Measurements from ENCODE around the gene ST6GAL1.
A peak's percentile ranks its signal among the peaks of the same experiment; 100 is the strongest.
"Not testable (repeated sequence)": the region's sequence is repeated elsewhere in the genome, so short reads cannot be mapped to it uniquely, and the experiment has no call there.

Gene ST6GAL1, protein sequence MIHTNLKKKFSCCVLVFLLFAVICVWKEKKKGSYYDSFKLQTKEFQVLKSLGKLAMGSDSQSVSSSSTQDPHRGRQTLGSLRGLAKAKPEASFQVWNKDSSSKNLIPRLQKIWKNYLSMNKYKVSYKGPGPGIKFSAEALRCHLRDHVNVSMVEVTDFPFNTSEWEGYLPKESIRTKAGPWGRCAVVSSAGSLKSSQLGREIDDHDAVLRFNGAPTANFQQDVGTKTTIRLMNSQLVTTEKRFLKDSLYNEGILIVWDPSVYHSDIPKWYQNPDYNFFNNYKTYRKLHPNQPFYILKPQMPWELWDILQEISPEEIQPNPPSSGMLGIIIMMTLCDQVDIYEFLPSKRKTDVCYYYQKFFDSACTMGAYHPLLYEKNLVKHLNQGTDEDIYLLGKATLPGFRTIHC

DNA sequence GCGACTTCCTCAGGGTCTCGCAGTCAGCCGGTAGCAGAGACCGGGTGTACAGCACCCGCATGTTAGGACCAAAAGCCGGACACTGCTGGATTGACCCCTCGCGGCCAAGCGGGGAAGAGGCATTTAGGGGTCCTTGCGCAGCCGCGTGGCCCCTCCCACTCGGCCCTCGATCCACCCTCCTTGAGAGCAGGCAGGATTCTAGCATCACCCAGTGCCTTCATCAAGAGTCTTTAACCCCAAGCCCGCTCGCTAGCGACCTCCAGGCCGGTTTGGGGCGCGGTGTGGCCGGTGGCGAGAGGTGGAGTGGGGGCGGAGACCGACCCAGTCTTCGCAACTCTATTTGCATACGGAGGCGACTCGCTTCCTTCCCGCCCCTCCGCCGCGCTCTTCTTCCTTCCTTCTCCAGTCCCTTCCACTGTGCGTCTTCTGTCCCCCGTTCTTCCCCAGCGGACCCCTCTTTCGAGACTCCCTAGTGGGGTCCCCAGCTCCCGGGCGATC is at the start of gene ST6GAL1:
TSS of gene ST6GAL1 (plus strand) at position 384 of the 498 bp plus-strand sequence. CDS start 112,178 bp downstream, outside the sequence.
- no peak for DNase-seq

DNA sequence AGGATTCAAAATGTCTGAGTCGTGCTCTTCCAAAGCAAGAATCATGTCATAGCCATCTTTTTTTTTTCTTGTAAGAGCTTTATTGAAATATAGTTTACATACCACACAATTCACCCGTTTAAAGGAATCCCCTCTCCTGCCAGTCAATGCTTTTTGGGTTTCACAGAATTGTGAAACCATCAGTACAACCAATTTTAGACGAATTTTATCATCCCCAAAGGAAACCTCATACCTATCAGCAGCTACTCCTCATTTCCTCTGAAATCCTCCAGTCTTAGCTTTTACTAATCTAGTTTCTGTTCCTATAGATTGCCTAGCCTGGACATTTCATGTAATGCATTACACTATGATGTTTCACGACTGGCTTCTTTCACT is 48.2 kb upstream of the ST6GAL1 start:
- no peak for DNase-seq

DNA sequence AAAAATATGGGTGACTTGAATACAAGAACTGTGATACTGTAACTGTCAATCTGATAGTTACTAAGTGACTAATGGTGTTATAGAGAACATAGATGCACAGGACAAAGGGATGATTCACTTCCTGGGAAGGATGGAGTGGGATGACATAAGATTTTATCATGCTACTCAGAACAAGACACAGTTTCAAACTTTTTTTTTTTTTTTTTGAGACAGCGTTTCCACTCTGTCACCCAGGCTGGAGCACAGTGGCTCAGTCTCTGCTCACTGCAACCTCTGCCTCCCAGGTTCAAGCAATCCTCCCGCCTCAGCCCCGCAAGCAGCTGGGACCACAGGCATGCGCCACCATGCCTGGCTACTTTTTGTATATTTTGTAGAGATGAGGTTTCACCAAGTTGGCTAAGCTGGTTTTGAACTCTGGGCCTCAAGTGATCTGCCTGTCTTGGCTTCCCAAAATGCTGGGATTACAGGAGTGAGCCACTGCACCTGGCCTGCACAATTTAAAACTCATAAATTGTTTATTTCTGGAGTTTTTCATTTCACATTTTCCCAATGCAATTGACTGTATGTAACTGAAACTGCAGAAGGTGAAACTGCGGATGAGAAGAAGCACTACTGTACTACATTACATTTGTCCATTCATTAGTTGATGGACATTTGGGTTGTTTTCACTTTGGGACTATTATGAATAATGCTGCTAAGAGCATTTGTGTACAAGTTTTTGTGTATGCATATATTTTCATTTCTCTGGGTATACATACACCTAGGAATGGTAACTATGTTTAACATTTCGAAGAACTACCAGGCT is 47.2 kb upstream of the ST6GAL1 start:
- no peak for DNase-seq

DNA sequence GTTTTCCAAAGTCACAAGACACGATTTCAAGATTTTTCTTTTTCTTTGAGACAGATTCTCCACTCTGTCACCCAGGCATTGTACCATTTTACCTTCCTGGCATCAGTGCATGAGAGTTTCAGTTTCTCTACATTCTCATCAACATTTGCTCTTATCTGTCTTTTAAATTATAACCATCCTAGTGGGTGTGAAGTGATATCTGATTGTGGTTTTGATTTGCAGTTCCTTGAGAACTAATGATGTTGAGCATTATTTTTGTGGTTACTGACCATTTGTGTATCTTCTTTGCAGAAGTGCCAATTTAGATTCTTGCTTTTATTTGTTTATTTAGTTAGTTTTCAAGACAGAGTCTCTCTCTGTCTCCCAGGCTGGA is 46.7 kb upstream of the ST6GAL1 start:
- no peak for DNase-seq

DNA sequence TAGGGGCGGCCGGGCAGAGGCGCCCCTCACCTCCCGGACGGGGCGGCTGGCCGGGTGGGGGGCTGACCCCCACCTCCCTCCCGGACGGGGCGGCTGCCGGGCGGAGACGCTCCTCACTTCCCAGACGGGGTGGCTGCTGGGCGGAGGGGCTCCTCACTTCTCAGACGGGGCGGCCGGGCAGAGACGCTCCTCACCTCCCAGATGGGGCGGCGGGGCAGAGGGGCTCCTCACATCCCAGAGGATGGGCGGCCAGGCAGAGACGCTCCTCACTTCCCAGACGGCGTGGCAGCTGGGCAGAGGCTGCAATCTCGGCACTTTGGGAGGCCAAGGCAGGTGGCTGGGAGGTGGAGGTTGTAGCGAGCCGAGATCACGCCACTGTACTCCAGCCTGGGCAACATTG is 45.5 kb upstream of the ST6GAL1 start:
- DNase-seq = not testable (repeated sequence)

DNA sequence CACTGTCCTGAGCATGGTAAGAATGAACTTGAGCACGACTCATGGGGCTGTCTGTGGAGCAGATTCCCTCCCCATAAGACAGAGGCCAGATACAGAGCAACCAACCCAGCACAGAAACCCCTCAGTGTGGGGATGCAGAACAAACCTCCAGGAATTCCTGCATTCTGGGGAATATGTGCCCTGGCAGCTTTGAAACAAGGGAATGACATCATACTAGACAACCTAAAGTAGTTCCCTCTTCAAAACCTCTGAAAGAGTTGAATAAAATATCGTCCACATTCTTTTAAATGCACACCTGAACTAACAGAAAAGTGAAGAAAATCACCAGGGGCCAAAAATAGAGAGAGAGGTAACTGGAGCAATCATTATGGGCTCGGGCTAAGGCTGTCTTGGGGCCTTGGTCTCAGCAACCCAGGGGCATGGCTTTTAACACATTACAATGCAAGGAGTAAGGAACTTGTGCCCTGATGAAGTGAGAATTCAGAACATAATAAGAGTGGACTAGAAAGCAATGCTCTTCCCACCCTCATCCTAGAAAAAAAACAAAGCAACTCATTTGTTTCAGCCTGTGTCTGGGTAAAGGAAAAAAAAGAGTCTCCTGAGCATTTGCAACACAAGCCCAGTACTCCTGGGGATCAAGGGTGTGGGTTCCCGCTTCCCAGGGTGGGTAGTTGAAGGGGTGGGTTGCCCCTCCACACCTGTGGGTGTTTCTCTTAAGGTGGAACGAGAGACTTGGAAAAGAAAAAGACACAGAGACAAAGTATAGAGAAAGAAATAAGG is 43.9 kb upstream of the ST6GAL1 start:
- no peak for DNase-seq

DNA sequence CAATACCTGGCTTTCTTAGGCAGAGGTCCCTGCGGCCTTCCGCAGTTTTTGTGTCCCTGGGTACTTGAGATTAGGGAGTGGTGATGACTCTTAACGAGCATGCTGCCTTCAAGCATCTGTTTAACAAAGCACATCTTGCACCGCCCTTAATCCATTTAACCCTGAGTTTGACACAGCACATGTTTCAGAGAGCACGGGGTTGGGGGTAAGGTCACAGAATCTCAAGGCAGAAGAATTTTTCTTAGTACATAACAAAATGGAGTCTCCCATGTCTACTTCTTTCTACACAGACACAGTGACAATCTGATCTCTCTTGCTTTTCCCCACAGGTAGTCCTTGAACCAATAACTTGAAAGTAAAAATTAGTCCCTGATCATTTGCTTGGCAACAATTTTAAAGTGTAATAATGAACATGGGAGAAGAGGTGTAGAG is 42.8 kb upstream of the ST6GAL1 start:
- DNase-seq = not testable (repeated sequence)

DNA sequence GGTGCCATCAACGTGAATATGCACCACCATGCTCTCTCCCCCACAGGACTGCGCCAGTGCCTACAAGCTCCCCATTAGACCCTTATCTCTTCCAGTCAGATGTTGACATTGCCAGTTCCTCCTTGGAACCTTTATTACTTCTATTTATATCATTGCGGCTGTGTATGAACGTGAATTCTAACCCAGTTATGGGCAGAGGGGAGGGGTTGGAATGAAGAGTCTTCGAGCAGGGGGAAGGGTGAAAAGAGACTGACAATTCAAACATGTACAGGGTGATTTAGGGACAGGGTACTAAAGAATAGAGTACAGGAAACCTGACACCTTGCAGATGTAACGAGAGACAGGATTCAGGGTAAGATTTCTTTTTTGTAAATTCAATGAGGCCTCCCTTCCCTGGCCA is 41.8 kb upstream of the ST6GAL1 start:
- DNase-seq = peak; percentile 84

DNA sequence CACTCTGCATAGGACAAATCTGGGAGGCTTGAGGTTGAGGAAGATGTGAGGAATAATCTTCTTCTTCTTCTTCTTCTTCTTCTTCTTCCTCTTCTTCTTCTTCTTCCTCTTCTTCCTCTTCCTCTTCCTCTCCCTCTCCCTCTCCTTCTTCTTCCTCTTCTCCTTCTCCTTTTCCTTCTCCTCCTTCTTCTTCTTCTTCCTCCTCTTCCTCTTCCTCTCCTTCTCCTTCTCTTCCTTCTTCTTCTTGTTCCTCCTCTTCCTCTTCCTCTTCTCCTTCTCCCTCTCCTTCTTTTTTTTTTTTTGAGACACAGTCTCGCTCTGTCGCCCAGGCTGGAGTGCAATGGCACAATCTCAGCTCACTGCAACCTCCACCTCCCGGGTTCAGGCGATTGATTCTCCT is 40.6 kb upstream of the ST6GAL1 start:
- not testable (repeated sequence) for DNase-seq

DNA sequence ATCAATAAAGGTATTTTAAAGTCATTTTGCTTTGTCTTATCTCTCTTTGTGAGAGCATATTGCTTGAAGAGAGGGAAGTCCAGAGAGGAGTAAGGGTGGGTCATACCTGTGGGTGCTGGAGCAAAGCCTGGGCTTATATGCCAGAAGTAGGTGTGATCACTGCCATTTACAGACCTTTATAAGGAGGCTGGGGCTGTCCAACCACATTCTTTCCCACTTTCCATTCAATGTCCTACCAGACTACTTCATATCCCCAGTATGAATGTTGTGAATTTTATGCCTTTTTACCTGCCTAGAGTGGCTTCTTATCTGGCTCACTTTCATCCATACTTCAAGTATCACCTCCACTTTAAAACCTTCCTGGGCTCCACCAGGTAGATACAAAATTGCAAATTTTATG is 39.4 kb upstream of the ST6GAL1 start:
- DNase-seq = no peak

DNA sequence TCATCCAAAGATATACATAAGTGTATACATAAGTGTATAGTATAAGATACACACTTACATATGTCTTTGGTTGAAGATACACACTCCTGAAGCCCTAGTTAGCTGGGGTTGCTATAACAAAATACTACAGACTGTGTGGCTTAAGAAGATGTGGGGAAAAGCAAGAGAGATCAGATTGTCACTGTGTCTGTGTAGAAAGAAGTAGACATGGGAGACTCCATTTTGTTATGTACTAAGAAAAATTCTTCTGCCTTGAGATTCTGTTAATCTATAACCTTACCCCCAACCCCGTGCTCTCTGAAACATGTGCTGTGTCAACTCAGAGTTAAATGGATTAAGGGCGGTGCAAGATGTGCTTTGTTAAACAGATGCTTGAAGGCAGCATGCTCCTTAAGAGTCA is 37.3 kb upstream of the ST6GAL1 start:
- not testable (repeated sequence) for DNase-seq

DNA sequence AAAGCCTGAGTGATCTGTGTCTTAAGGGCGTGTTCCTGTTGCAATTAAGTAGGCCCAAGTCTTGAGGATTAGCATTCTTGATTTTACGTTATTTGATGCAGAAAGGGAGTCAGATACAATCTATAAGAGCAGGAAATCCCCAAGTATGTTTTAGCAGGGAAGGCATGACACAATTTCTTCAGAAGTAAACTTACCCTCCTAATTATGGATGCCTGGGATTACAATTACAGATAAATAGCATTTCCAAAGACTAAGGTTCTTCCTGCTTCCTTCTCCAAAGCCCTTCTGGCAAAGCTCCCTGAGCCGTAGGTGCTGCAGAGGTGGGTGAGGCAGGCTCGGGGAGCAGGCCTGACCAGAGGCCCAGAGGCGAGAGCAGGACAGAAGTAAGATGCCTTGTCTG is 34.9 kb upstream of the ST6GAL1 start:
- DNase-seq = no peak

DNA sequence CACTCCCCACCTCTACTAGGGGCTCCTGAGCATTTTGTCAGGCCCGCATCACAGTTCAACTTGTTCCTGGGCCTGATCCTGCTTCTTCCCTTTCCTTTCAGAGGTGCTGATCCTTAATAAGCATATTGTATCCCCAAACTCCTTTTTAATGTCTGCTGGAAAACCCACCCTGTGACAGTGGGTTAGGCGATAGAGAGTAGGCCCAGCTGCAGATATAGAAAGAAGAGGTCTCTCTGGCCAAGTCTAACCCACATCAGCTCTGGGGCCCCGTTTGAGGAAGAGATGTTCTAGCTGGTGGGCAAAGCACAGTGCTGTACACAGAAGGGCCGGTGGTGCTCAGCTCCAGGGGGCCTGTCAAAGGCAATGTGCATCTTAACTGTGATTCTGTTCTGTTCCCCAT is 34.3 kb upstream of the ST6GAL1 start:
- no peak for DNase-seq

DNA sequence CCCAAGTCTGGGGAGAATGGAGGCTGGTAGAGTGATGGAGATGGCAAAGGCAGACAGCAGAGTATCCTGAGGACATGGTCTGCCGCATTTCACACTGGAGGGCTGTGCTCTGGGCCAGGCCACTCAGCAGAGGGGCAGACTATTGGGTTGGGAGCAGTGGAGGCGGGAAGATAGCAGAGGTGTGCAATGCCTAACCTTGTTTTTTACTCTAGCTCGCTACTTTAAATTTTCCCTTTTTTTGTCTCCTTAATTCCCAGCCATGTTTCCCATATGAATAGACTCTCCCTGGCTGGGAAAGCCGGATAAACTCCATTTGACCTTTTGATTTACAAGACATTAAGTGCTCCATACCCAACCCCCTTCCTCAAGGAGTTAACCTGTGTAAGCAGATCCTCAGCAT is 33.5 kb upstream of the ST6GAL1 start:
- DNase-seq = no peak

DNA sequence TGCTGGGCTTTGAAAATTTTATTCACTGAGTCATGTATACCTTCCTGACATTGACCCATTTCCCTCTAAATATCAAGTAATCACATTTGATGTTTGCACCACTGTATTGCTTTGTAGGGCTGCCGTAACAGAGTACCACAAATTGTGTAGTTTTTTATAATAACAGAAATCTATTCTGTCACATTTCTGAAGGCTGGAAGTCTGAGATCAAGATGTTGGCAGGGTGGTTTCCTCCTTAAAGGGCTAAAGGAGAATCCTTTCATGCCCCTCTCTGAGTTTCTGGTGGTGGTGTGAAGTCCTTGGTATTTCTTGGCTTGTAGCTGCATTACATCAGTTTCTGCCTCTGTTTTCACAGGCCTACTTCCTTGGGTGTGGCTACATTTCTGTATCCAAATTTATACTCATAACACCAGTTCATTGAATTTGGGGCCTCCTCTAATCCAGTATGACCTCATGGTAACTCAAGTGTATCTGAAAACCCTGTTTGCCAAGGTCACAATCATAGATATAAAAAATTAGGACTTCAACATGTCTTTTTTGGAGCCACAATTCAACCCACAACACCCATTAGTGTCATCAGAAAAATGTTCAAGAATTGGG is 29.1 kb upstream of the ST6GAL1 start:
- DNase-seq = no peak

DNA sequence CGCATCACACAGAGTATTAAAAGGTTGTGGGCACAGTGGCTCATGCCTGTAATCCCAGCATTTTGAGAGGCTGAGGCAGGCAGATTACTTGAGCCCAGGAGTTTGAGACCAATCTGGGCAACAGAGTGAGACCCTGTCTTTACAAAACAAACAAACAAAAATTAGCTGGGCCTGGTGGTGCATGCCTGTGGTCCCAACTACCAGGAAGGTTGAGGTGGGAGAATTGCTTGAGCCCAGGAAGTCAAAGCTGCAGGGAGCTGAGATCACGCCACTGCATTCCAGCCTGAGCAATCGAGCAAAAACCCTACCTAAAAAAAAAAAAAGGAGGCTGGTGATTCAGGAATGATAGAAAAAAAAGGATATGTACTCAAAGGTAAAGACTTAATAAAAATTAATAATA is 28.2 kb upstream of the ST6GAL1 start:
- DNase-seq = no peak

DNA sequence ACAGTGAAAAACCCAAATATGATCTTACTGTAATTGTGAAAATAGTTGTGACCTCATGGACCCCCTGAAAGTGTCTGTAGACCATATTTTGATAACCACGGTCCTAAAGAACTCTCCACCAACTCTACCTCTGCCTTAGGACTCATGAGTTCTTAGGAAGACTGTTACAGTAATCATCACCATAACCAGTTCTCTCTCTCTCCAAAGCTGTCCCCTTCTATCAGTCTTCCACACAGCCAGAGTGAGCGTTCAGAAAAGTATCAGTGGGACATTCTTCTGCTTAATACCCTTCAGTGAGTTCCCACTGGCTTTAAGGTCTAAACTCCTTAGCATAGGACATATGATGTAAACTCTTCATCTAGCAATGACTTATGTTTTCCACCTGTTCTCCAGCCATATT is 27.6 kb upstream of the ST6GAL1 start:
- no peak for DNase-seq

DNA sequence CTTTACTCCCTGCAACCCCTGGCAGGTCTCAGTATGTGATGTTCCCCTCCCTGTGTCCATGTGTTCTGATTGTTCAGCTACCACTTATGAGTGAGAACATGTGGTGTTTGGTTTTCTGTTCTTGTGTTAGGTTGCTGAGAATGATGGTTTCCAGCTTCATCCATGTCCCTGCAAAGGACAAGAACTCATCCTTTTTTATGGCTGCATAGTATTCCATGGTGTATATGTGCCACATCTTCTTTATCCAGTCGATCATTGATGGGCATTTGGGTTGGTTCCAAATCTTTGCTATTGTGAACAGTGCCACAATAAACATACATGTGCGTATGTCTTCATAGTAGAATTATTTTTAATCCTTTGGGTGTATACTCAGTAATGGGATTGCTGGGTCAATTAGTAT is 26.6 kb upstream of the ST6GAL1 start:
- not testable (repeated sequence) for DNase-seq

DNA sequence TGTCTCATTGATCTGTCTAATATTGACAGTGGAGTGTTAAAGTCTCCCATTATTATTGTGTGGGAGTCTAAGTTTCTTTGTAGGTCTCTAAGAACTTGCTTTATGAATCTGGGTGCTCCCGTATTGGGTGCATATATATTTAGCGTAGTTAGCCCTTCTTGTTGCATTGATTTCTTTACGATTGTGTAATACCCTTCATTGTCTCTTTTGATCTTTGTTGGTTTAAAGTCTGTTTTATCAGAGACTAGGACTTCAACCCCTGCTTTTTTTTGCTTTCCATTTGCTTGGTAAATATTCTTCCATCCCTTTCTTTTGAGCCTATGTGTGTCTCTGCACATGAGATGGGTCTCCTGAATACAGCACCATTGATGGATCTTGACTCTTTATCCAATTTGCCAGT is 23.3 kb upstream of the ST6GAL1 start:
- DNase-seq = not testable (repeated sequence)

DNA sequence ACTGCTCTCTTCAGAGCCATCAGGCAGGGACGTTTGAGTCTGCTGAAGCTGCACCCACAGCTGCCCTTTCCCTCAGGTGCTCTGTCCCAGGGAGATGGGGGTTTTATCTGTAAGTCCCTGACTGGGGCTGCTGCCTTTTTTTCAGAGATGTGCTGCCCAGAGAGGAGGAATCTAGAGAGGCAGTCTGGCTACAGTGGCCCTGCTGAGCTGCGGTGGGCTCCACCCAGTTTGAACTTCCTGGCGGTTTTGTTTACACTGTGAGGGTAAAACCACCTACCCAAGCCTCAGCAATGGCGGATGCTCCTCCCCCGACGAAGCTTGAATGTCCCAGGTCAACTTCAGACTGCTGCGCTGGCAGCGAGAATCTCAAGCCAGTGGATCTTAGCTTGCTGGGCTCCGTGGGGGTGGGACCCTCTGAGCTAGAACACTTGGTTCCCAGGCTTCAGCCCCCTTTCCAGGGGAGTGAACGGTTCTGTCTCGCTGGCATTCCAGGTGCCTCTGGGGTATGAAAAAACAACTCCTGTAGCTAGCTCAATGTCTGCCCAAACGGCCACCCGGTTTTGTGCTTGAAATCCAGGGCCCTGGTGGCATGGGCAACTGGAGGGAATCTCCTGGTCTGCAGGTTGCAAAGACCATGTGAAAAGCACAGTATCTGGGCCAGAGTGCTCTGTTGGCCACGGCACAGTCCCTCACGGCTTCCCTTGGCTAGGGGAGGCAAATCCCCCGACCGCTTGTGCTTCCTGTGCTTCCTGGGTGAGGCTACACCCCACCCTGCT is 21.1 kb upstream of the ST6GAL1 start:
- no peak for DNase-seq

DNA sequence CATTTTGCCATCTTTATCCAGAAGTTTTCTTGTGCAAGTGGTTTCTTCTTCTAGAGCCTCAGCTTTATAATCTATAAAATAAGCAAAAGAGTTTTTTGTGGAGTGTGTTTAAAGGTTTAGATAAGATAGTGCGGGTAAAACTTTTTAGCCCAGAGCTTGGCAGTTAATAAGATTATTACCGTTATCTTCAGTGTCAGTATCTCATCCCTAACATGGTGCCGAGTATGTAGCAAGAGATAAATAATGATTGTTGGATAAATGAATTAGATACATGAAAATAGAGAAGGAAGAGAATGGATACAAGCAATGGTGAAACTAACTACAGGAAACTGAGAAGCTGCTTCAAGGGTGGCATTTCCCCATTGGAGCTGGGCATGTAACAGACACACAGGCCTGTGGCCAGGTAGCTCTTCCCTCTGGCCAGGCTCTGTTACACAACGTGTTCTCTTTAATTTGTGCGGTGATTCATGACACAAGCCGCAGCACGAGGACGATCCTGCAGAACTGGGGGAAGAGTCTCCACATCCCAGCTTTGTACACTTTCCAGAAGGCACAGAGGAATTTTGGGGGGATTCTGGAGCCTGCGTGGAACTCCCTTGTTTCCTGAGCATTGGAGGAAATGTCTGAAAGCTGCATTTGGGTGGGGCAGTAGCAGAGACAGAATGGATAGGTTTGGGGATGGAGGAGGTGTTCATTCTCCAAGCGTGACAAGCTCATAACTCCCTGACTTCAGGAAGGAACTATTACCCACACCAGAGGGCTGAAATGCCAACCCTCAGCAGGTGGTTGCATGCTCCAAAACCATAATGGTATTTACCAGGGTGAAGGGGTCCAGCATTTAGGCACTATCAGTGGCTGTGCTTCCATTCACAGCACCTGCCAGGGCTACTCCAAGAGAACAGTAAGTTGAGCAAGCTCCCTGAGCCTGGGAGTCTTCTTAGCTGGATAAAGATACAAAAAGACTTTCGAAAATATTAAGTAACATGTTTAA is 14.2 kb upstream of the ST6GAL1 start:
- DNase-seq = no peak

Data from NCI-H1436 treated with DMSO at 0.1 percent for 48 hours (cell line).